ENCODE data around the gene GNAT3. TPM values are rescaled to one million over a fixed set of nuclear protein-coding genes. Genes with fewer than 3 reads are reported as not detected.
A peak's percentile ranks its signal among the peaks of the same experiment; 100 is the strongest.

Gene GNAT3
- total RNA-seq, 4 donors from 2014 or later: not detected

GRCh38 chr7:80510021-80510420 lies 1.8 kb downstream of the GNAT3 start:
- no peaks in the 10 kb centered on the region for H3K4me1 ChIP-seq
- H3K36me3 ChIP-seq: no peaks in the 10 kb centered on the region
- no peak for DNase-seq
- H3K27me3 ChIP-seq: no peaks in the 10 kb centered on the region
- intact Hi-C loops (cut with DNase I; ENCODE audit: low total_unique reads): no loop called here
- H3K9me3 ChIP-seq: no peaks in the 10 kb centered on the region
- H3K4me3 ChIP-seq: no peak overlapping the region
- no peak overlapping the region for H3K27ac ChIP-seq
- no peak for TF ChIP-seq POLR2A (IDR thresholded peaks at IDR 0.05)
- TF ChIP-seq CTCF (IDR thresholded peaks at IDR 0.05): no peak

GRCh38 chr7:80508440-80508839 lies 3.4 kb downstream of the GNAT3 start:
- Histone ChIP-seq H3K4me1 (no peaks in the 10 kb centered on the region), H3K36me3 (no peaks in the 10 kb centered on the region), H3K4me3 (no peak overlapping the region), H3K27me3 (no peaks in the 10 kb centered on the region), H3K9me3 (no peaks in the 10 kb centered on the region), H3K27ac (no peak overlapping the region)
- TF ChIP-seq CTCF (IDR thresholded peaks at IDR 0.05) (no peak), POLR2A (IDR thresholded peaks at IDR 0.05) (no peak)
- intact Hi-C loops (cut with DNase I; ENCODE audit: low total_unique reads): no loop called here
- no peak for DNase-seq

GRCh38 chr7:80505900-80506500 lies 5.9 kb downstream of the GNAT3 start:
- no peaks in the 10 kb centered on the region for H3K9me3 ChIP-seq
- H3K36me3 ChIP-seq: no peaks in the 10 kb centered on the region
- no peaks in the 10 kb centered on the region for H3K4me1 ChIP-seq
- no peak overlapping the region for H3K4me3 ChIP-seq
- no peaks in the 10 kb centered on the region for H3K27me3 ChIP-seq
- DNase-seq: no peak
- TF ChIP-seq CTCF (IDR thresholded peaks at IDR 0.05) (no peak), POLR2A (IDR thresholded peaks at IDR 0.05) (no peak)
- intact Hi-C loops (cut with DNase I; ENCODE audit: low total_unique reads): no loop called here
- no peak overlapping the region for H3K27ac ChIP-seq

- no peak for TF ChIP-seq POLR2A (IDR thresholded peaks at IDR 0.05)
- no peak for TF ChIP-seq CTCF (IDR thresholded peaks at IDR 0.05)
- intact Hi-C loops (cut with DNase I; ENCODE audit: low total_unique reads): no loop called here
- Histone ChIP-seq H3K4me1 (peaks cover 0 to 8% of the 10 kb centered on the region in 2 donors), H3K4me3 (no peak overlapping the region), H3K27me3 (no peaks in the 10 kb centered on the region), H3K9me3 (no peaks in the 10 kb centered on the region), H3K36me3 (no peaks in the 10 kb centered on the region), H3K27ac (no peak overlapping the region)
- no peak for DNase-seq
Measured at GRCh38 chr7:80500325-80500724, 11.5 kb downstream of the GNAT3 start.

GRCh38 chr7:80499350-80499953 lies 12.4 kb downstream of the GNAT3 start:
- no peak for TF ChIP-seq POLR2A (IDR thresholded peaks at IDR 0.05)
- TF ChIP-seq CTCF (IDR thresholded peaks at IDR 0.05): no peak
- H3K36me3 ChIP-seq: no peaks in the 10 kb centered on the region
- peaks cover 0 to 8% of the 10 kb centered on the region in 2 donors for H3K4me1 ChIP-seq
- no peaks in the 10 kb centered on the region for H3K27me3 ChIP-seq
- no peaks in the 10 kb centered on the region for H3K9me3 ChIP-seq
- intact Hi-C loops (cut with DNase I; ENCODE audit: low total_unique reads): no loop called here
- H3K27ac ChIP-seq: peak overlapping the region in 1 of 2 donors; percentile 53
- DNase-seq: peak; percentile 13 to 14
- no peak overlapping the region for H3K4me3 ChIP-seq

Data from uterus (tissue), 4 donors.